GM20431 (cell line): Measurements from ENCODE around the gene FOXB1.

Experiments used
- in situ Hi-C: fragments of 300-500 bp; cut with MseI, MboI; formaldehyde crosslinking; loops from one replicate; pipeline ENCODE4 v1.15.0; 2020; ENCODE audit warnings: low sequenced_read_pairs; ENCODE audit not compliant: unreplicated experiment

Gene FOXB1

DNA sequence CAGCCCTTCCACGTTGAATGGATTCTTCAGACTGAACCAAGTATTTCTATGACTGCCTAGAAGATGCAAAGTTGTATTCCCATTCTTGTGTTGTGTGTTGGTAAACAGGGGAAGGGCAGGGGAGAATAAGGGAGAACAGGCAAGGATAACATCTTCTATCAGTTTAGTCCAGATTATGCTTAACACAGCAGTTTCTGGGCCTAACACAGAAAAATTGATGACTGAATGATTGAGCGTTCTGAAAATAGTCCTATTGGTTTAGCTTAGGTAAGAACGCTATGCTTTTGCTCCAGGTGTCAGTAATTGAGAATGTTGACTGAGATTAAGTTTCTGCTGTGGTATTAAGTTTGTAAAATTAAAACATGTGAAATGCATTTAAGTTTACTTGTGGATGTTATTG lies 8.6 kb downstream of the FOXB1 start:
- in situ Hi-C loops: no loop called here

DNA sequence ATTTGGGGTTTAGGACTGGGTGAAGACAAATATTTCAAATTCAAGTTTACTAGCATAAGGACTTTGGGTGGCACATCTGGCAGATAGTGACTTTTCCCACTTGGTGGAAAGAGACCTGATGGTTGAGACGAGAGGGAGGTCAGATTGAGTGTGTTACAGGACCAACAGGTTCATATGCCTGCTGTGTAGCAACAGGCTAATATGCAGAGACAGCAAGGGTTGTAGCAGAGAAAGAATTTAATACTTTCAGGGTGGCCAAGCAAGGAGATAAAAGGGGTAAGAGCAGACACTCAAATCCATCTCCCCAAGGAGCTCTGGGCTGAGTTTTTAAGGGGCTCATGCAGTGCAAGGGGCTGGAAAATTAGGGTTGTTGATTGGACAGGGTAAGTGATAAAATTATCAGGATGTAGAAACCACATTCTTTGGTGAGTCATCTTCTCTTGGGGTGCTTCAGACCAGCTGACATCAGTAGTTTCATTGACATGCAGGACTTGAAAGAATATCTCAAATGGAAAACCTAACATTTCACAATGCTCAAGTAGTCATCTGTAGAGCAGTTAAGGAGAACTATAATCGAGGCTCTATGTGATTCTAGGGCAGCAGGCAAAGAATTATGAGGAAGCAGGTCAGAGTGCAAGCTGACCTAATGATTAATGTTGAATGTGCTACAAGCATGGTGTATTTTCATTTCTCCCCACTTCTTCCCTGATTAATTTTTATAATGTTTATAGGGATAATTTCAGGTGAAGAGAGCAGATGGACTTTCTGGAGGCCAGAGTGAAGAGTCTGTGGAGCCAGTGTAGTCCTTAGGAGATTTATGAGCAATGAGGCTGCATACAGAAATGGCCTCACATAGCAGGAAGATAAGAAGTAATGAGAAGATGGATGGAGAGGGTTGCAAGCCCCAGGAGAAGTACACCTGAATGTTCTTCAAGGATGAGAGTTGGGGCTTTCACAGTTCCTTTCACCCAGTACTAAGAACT lies 13.7 kb downstream of the FOXB1 start:
- in situ Hi-C loops: no loop called here

DNA sequence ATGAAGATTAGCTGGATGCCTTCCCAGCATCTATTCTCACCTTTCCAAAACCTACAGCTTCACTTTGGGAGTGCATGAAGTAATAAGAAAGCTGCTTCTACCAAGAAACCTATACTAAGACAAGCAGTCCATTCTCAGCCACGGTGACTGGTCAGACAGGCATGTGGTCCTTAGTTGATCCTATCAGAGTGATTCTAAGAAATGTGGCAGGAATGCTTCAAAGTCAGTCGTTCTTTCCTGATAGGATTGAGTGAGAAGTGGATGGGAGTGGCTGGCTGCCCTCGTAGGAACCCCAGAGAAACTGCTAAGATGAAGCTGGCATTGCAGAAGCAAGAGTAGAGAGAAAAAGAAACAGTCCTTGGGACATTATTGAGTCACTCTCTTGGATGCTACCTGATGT lies 16.6 kb downstream of the FOXB1 start:
- in situ Hi-C loops: no loop called here

DNA sequence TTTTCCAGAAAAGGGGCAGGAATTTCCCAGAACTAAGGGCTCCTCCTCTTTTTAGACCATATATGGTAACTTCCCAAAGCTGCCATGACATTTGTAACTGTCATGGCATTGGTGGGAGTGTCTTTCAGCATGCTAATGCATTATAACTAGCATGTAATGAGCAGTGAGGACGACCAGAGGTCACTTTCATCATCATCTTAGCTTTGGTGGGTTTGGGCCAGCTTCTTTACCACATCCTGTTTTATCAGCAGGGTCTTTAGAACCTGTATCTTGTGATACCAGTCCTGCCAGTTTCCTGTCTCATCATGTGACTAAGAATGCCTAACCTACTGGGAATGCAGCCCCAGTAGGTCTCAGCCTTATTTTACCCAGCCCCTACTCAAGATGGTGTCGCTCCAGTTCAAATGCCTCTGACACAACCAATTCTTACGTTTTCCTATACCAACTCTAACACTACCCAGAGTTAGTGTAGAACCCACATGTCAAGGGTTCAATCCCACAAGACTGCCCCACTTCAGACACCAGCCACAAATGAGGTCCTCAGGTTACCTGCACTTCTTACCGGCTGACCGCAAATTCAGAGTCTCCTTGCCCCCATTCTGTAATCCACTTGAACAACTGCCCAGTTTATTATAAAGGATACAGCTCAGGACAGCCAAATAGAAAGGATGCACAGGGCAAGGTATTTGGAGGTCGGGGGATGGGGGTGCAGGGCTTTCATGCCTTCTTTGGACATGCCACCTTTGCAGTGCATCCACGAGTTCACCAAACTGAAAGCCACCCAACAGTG lies 17.7 kb downstream of the FOXB1 start:
- in situ Hi-C loops: no loop called here

DNA sequence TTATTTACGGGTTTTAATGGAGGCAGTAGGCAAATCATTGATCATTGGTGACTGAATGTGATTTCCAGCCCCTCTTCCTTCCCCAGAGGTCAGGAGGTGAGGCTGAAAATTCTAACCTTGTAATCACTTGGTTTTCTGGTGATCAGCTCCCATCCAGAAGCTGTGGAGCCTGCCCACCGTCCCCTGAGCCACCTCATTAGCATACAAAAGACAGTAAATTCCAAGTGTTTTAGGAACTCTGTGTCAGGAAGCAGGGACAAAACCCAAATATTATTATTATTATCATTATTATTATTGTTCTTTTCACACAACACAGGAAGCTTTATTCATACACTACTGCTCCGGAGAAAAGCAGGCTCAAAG lies 18.2 kb downstream of the FOXB1 start:
- in situ Hi-C loops: no loop called here

DNA sequence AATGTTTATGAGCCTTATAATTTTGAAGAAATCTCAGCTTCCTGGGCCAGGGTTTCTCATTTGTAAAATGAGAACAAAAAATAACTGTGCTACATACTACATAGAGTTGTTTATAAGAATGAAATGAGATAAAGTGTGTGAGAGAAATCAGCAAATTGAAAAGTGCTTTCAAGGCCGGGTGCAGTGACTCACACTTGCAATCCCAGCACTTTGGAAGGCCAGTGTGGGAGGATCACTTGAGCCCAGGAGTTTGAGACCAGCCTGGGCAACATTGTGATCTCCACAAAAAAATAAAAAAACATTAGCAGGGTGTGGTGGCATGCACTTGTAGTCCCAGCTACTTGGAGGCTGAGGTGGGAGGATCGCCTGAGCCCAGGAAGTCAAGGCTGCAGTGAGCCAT lies 22.4 kb downstream of the FOXB1 start:
- in situ Hi-C loops: no loop called here

DNA sequence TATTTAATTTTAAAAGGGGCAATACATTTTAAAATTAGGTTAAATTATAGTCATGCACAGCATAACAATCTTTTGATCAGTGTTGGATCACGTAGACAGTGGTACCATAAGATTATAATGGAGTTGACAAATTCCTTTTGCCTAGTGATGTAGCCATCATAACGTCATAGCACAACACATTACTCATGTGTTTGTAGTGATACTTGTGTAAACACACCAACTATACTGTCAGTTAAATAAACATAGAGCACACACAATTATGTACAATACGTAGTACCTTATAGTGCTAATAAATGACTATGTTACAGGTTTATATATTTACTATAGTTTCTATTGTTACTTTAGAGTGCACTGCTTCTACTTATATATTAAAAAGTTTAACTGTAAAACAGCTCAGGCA lies 31.2 kb downstream of the FOXB1 start:
- in situ Hi-C loops: no loop called here

DNA sequence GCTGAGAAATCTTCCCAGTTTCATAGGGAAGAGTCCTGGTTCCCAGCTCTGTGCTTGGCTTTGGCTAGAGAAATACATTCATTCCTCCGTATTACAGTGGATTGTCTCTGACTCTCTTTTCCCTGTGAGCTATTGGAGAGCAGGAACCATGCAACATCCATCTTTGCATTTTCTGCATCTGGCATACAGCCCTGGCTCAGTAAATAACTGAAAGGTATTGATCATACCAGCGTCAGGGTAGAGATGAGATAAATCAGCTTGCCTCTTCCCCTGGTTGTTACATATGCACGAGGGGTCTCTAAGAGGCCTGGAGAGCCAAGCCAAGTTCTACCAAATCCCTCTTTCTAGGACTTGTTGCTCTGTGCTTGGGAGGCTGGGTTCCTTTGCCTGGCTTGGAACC lies 35.2 kb downstream of the FOXB1 start:
- in situ Hi-C loops: no loop called here

DNA sequence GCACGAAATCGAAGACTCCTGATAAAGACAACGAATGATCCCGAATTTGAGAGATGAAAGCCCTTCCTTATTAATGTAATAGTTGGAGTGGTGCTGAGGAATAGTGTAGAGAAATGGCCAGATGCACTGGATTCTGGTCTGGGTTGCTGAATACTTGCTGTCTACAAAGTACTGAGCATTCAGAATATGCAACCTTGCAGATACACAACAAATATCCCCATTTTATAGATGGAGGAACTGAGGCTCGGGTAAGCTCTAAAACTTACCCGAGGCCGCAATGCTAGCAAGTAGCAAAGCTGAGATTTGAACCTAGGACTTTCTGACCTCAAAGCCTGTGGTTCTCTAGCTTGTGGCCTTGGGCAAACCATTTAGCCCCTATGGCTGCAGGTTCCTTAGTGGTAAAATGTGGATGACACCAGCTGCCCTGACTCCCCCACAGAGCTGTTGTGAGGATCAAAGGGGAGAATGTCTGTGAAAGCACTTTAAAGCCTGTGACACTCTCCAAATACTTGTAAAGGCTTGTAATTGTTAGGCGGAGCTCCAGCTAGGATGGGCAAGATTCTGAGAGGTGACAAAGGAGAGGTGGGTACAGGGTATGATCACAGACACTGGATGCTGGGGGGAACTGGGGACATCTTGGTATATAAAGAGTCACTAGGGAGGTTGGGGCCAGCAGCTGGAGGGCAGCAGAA lies 39.8 kb downstream of the FOXB1 start:
- in situ Hi-C loops: no loop called here

DNA sequence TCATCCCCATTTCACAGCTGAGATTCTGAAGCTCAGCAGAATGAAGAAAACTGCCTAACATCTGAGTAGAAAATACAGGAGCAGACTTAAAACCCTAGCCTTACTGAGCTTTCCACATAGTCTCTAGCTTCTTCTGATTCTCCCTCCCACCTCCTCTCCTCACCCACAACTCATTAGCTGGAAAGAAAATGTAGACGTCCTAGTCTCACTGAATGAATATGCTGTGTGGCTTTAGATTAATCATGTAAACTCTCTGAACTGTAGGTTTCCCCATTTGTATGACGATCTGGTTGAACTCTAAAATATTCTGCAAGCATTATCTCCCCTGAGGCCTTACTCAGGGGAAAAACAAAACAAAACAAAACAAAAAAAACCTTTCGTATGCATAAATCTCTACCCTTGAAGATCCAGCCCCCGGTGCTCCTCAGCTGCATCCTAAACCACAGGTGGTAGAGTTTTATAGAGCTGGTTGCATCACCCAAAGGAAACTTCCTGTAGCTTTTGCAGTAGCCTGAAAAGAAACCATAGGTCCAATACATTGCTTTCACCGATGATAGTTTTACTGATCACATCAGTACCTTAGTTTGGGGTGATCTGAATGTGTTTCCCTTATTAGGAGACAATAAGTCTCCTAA lies 40.6 kb downstream of the FOXB1 start:
- in situ Hi-C loops: no loop called here

DNA sequence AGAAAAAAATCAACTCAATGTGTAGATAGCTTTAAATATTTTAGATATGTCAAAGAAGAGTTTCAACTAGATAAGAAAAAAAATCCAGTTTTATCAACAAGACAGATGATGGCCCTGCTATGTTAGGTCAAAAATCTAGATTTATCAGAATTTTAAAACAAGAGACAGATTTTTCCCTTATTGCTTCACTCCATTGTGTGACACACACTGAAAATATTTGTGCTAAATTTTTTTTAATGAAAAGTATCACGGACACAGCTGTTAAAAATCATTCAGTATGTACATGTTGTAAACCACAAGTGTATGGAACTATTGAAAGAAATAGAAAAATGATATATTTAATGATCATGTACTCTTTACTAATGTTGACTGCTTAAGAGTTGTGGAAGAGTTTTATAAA lies 43.6 kb downstream of the FOXB1 start:
- in situ Hi-C loops: no loop called here

DNA sequence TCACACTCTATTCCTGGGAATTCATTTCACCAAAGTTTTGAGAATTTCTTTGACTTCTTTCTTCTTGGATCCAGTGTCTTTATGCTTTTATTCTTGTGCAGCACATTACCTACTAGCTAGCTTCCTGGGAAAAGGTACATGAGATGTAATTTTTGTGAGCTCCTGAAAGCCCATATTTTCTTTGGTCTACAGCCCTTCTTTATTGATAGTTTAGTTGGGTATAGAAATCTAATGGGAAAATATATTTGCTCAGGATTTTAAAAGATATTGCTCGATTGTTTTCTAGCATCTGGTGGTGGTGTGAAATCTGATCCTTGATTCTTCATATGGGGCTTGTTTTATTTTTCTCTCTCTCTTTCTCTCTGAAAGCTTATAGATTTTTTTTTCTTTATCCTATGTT lies 45.8 kb downstream of the FOXB1 start:
- in situ Hi-C loops: no loop called here

DNA sequence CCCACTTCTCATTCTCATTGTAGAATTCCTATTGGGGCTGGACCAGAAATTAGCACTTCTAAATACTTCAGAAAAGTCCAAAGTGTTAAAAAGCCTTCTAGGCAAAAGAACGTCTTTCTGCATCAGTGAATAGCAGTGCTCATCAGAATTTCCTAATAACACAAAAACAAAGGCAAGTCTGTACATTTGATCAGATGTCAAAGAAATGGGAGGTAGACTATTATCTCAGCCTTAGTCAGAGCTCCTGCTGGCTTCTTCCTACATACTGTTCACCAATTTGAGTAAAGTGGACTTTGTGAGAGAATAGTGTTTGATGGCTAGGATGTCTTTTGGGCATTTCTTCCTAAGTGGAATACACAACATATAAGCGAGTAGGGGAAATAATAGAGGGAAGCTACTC lies 48.7 kb downstream of the FOXB1 start:
- in situ Hi-C loops: no loop called here

DNA sequence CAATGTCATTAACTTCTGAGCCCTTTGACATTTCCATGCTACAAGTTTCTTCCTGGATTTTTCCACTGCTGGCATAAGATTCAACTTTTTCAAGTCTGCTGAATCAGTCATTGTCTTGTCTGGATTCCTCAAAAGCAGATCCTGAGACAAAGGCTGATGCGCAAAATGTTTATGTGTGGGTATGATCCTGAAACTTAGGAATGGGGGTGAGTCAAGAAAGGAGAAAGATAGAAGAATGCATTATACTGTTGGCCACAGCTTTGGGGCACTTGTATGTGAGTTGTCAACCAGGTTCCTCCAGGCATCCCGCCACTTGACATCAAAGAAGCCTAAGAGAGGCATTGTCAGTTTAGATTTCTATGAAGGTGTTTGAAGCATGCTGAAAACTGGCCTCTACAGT lies 50.4 kb downstream of the FOXB1 start:
- in situ Hi-C loops: no loop called here
